K562 (cell line): Measurements from ENCODE around the gene EFCAB7. TPM values are rescaled to one million over a fixed set of nuclear protein-coding genes. Genes with fewer than 3 reads are reported as not detected.

Experiments
- ATAC-seq: fragments of 200-7000 bp; cut with Tn5 transposase; 3 replicates; pipeline ENCODE4 v1.9.1; 2020; ENCODE audit warnings: moderate library complexity
- BruUV-seq: library from RNA; stranded (reverse); fragments of 400-500 nt; replicated peaks from 2 replicates; lab custom pipeline; 2021; lab: Mats Ljungman, UMichigan
- CTCF ChIA-PET: fragments of 300-600 bp; formaldehyde crosslinking; extraction: SDS; loops from one replicate; lab custom pipeline; 2021; ENCODE audit warnings: low intra/inter-chr PET ratio; lab: Yijun Ruan, JAX
- POLR2A ChIA-PET: fragments of 300-600, 350-650 bp; sonication (Branson Sonifier 250); formaldehyde crosslinking; extraction: SDS; loops from one replicate; lab custom pipeline; 2021; ENCODE audit warnings: antibody characterized with exemption, inconsistent platforms; lab: Yijun Ruan, JAX
- DNase-seq, 4 experiments: peaks; one replicate each; pipeline versions ENCODE4 v3.0.0 to v3.0.0-alpha.2; 2011 to 2018; ENCODE audit warnings: low spot score in 3 of 4, mixed read lengths in 3 of 4; ENCODE audit errors: extremely low read depth in 1 of 4
- FAIRE-seq: peaks from 2 replicates; lab custom pipeline; 2011; peaks lifted over from hg19 to GRCh38; lab: Jason Lieb, UNC
- H2AFZ ChIP-seq: 2 replicates; pipeline ENCODE4 v1.6.0; 2011; ENCODE audit warnings: low read depth, low read length, control low read depth, inconsistent platforms
- H3K27ac ChIP-seq: fragments of 200-600 bp; 3 replicates; pipeline ENCODE4 v1.8.0; 2011; ENCODE audit warnings: low read depth, mild to moderate bottlenecking, control low read depth, inconsistent platforms, low read length, moderate library complexity, mixed read lengths; ENCODE audit errors: extremely low read depth
- H3K27me3 ChIP-seq, 2 experiments: fragments of 300-600 bp in 1 of 2; 2 replicates in 1 of 2; 3 replicates in 1 of 2; pipeline versions ENCODE4 v1.6.0 to v1.8.0; 2011; ENCODE audit warnings: inconsistent platforms in 2 of 2, low read length in 2 of 2, mild to moderate bottlenecking in 1 of 2, mixed read lengths in 1 of 2, moderate library complexity in 1 of 2; ENCODE audit not compliant: control insufficient read depth in 2 of 2, insufficient read depth in 2 of 2
- H3K36me3 ChIP-seq: fragments of 300-600 bp; 3 replicates; pipeline ENCODE4 v1.8.0; 2011; ENCODE audit warnings: mild to moderate bottlenecking, low read length, inconsistent platforms; ENCODE audit not compliant: control insufficient read depth, insufficient read depth
- H3K4me1 ChIP-seq, 2 experiments: fragments of 200-600 bp in 1 of 2; replicated peaks in 1 of 2; 2 replicates in 1 of 2; 3 replicates in 1 of 2; pipeline versions ENCODE4 v1.5.1 to v1.8.0; 2011; ENCODE audit warnings: inconsistent platforms in 2 of 2, low read length in 2 of 2, mild to moderate bottlenecking in 1 of 2, mixed read lengths in 1 of 2, moderate library complexity in 1 of 2; ENCODE audit not compliant: control insufficient read depth in 2 of 2, insufficient read depth in 2 of 2
- H3K4me2 ChIP-seq: 2 replicates; pipeline ENCODE4 v1.6.1; 2011; ENCODE audit warnings: low read length, control low read depth, inconsistent platforms, mixed read lengths; ENCODE audit not compliant: insufficient read depth
- H3K4me3 ChIP-seq: fragments of 200-600 bp; sonication (generic), shearing (Covaris generic); 2 replicates; pipeline ENCODE4 v1.5.1; 2016; ENCODE audit warnings: control low read depth, inconsistent platforms
- H3K79me2 ChIP-seq: fragments of 200-600 bp; 3 replicates; pipeline ENCODE4 v1.8.0; 2011; ENCODE audit warnings: low read length, inconsistent platforms; ENCODE audit not compliant: control insufficient read depth, insufficient read depth
- H3K9ac ChIP-seq, 2 experiments: 2 replicates each; pipeline versions ENCODE4 v1.6.0 to v1.6.1; 2011; ENCODE audit warnings: low read depth in 2 of 2, low read length in 2 of 2, control low read depth in 1 of 2, inconsistent platforms in 1 of 2, mild to moderate bottlenecking in 1 of 2, mixed read lengths in 1 of 2; ENCODE audit not compliant: insufficient read depth in 1 of 2
- H3K9me1 ChIP-seq: one replicate; pipeline ENCODE4 v1.6.0; 2011; ENCODE audit warnings: inconsistent platforms, mild to moderate bottlenecking, low read length, moderate library complexity; ENCODE audit not compliant: control insufficient read depth, insufficient read depth
- H3K9me3 ChIP-seq: replicated peaks from 2 replicates; pipeline ENCODE4 v1.5.1; 2011; ENCODE audit warnings: low read depth, low read length, inconsistent platforms; ENCODE audit not compliant: control insufficient read depth, insufficient read depth
- H4K20me1 ChIP-seq: replicated peaks from 2 replicates; pipeline ENCODE4 v1.6.1; 2011; ENCODE audit warnings: low read length, inconsistent platforms, mixed read lengths; ENCODE audit not compliant: control insufficient read depth, insufficient read depth
- CBFA2T3 ChIP-seq: fragments of 450-650 bp; IDR thresholded peaks from 2 replicates; pipeline ENCODE4 v1.6.1; 2017
- CREBBP ChIP-seq: IDR thresholded peaks from one replicate; pipeline ENCODE4 v1.6.1; 2012; ENCODE audit warnings: low read depth, mild to moderate bottlenecking, control low read depth, inconsistent platforms, low read length
- E4F1 ChIP-seq: fragments of 250-450 bp; sonication (Bioruptor Pico); IDR thresholded peaks from 2 replicates; pipeline ENCODE4 v1.5.0; 2021; ENCODE audit warnings: mild to moderate bottlenecking, borderline replicate concordance
- MCM5 ChIP-seq: fragments of 450-650 bp; IDR thresholded peaks from 2 replicates; pipeline ENCODE4 v1.6.1; 2016; ENCODE audit warnings: low read depth
- MTA3 ChIP-seq: fragments of 450-650 bp; formaldehyde crosslinking; IDR thresholded peaks from 2 replicates; pipeline ENCODE4 v1.6.1; 2017; ENCODE audit warnings: mild to moderate bottlenecking, borderline replicate concordance
- PHTF2 ChIP-seq: fragments of 250-450 bp; sonication (Bioruptor Pico); IDR thresholded peaks from 2 replicates; pipeline ENCODE4 v1.5.0; 2021; ENCODE audit warnings: mild to moderate bottlenecking
- TRIM25 ChIP-seq: fragments of 450-650 bp; IDR thresholded peaks from 2 replicates; pipeline ENCODE4 v1.7.0; 2016; ENCODE audit warnings: borderline replicate concordance
- WGBS: fragments of 100-300 bp; shearing (Covaris generic); methylation state at CpG from one replicate; pipeline ENCODE4 v1.1.6; 2016; ENCODE audit warnings: low coverage, mixed read lengths; ENCODE audit not compliant: insufficient coverage; ENCODE audit errors: missing lambda C conversion rate; 5-methylcytosine and 5-hydroxymethylcytosine counted together
- in situ Hi-C: fragments of 300-500 bp; cut with MboI; formaldehyde crosslinking; loops from 4 replicates; pipeline ENCODE4 v1.15.0; 2018; ENCODE audit warnings: inconsistent platforms, mixed read lengths
- intact Hi-C: fragments of 100-400 bp; cut with micrococcal nuclease; formaldehyde crosslinking; loops from 2 replicates; pipeline ENCODE4 v1.14.2; 2022
- polyA plus RNA-seq, 8 experiments: library from polyadenylated mRNA; depleted of rRNA in 4 of 8; stranded (reverse) in 5 of 8; unstranded in 3 of 8; fragments of >200 nt; fragmentation: Nextera tagmentation in 2 of 8; fragmentation: Illumina TruSeq in 1 of 8; extraction: Ambion mirVana in 2 of 8; extraction: Trizol in 1 of 8; gene quantifications; 2 replicates each; pipeline versions ENCODE4 v1.2.1 to v1.2.3, GENCODE V29; 2011 to 2014; ENCODE audit warnings: inconsistent platforms in 1 of 8, missing spikeins in 1 of 8
- total RNA-seq, 7 experiments: library from RNA; depleted of rRNA in 6 of 7; stranded (reverse); fragments of >200 nt in 6 of 7; fragmentation: Illumina TruSeq in 2 of 7; extraction: Trizol in 2 of 7; gene quantifications; 2 replicates each; pipeline versions ENCODE4 v1.2.1 to v1.2.3, GENCODE V29; 2011 to 2021; ENCODE audit warnings: low replicate concordance in 1 of 7
- TF ChIP-seq, protein P1 (sequence below): sonication (generic); formaldehyde crosslinking; IDR thresholded peaks from 2 replicates; pipeline ENCODE4 v1.8.1; 2022; ENCODE audit warnings: missing genetic modification reagents

The EFCAB7 gene
- total and polyA plus RNA-seq, 9 of the 15 experiments (the other 6 are each of a cell fraction or from before 2014, with no cell fraction given): 3.2 to 7.6 (median 5.7) TPM

GRCh38 chr1:63593886-63594605, 70.7 kb downstream of the EFCAB7 start:
- H3K36me3 ChIP-seq: no peaks in the 10 kb centered on the region
- H2AFZ ChIP-seq: 0 out of 2 replicates have a peak overlapping the region, but pooled peaks have one; percentile 24
- H3K4me2 ChIP-seq: no peak overlapping the region; the same call in 1 of the 2 replicates
- ChIA-PET POLR2A (interaction anchor here (0.7 to 2.1 kb wide), 2 partner anchors 17 to 233 kb away, joined by 3 to 7 read pairs; no protein-coding TSS in a partner anchor), CTCF (no interaction called here)
- ATAC-seq (no peak), DNase-seq (peak in 1 of 4 experiments; percentile 16), FAIRE-seq (no peak)
- 27% methylated on average over 34 of the region's 55 CpGs for WGBS
- H3K79me2 ChIP-seq: no peaks in the 10 kb centered on the region
- H3K27me3 ChIP-seq: peaks cover 13 to 23% of the 10 kb centered on the region in 2 experiments; a peak in 4 of 5 replicates
- H3K4me1 ChIP-seq: peaks cover 0 to 12% of the 10 kb centered on the region in 2 experiments; a peak in 2 of 5 replicates
- no peak overlapping the region for H3K9ac ChIP-seq
- TF ChIP-seq MCM5: no peak
- peak overlapping the region; percentile 8; the same call in 1 of the 2 replicates for H3K4me3 ChIP-seq
- in situ Hi-C loops: no loop called here
- no peak overlapping the region for H3K27ac ChIP-seq
- no peaks in the 10 kb centered on the region for H4K20me1 ChIP-seq
- BruUV-seq: no TSS peak
- no peaks in the 10 kb centered on the region for H3K9me1 ChIP-seq
- intact Hi-C loops: no loop called here
- no peaks in the 10 kb centered on the region for H3K9me3 ChIP-seq

DNA sequence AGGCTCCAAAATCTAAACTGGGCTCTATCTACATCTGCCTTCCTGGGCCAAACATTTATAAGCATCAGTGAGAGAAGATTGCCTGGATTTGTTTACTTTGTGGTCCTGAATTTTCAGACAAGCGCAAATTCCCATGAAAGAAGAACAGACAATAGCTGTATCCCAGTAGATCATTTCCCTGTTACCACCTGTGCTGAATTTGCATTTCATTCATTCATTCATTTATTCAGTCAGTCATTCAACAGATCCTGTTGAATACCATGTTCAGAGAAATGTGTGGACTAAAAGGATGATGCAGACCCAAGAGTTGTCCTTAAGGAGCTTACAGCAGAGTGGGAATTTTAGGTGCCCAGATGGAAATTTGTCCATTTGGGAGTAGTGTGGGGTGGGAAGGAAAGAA, 72.1 kb downstream of the EFCAB7 start:
- H3K9ac ChIP-seq: no peak overlapping the region
- intact Hi-C loops (no loop called here), in situ Hi-C loops (no loop called here)
- BruUV-seq: no TSS peak
- H3K4me1 ChIP-seq: peaks cover 0 to 12% of the 10 kb centered on the region in 2 experiments; a peak in 2 of 5 replicates
- FAIRE-seq (no peak), ATAC-seq (no peak), DNase-seq (no peak)
- H3K4me2 ChIP-seq: no peak overlapping the region
- CTCF ChIA-PET: no interaction called here
- H3K4me3 ChIP-seq: no peak overlapping the region
- WGBS: 0% methylated on average over 1 of the region's 1 CpG
- no peaks in the 10 kb centered on the region for H3K36me3 ChIP-seq
- H3K27ac ChIP-seq: no peak overlapping the region
- POLR2A ChIA-PET: interaction anchor here (0.6 to 2.1 kb wide), 2 partner anchors 16 to 21 kb away, joined by 3 to 7 read pairs; no protein-coding TSS in a partner anchor
- H3K27me3 ChIP-seq: peaks cover 13 to 23% of the 10 kb centered on the region in 2 experiments; a peak in 4 of 5 replicates
- no peaks in the 10 kb centered on the region for H3K79me2 ChIP-seq
- H3K9me3 ChIP-seq: no peaks in the 10 kb centered on the region
- no peaks in the 10 kb centered on the region for H4K20me1 ChIP-seq
- H2AFZ ChIP-seq: no peak overlapping the region
- H3K9me1 ChIP-seq: no peaks in the 10 kb centered on the region
- TF ChIP-seq MTA3 (no peak), TRIM25 (no peak), CBFA2T3 (no peak), E4F1 (CRISPR knock-in tag) (no peak), PHTF2 (CRISPR knock-in tag) (no peak), CREBBP (no peak)
- TF ChIP-seq, protein P1, sequence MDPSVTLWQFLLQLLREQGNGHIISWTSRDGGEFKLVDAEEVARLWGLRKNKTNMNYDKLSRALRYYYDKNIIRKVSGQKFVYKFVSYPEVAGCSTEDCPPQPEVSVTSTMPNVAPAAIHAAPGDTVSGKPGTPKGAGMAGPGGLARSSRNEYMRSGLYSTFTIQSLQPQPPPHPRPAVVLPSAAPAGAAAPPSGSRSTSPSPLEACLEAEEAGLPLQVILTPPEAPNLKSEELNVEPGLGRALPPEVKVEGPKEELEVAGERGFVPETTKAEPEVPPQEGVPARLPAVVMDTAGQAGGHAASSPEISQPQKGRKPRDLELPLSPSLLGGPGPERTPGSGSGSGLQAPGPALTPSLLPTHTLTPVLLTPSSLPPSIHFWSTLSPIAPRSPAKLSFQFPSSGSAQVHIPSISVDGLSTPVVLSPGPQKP: no peak
